ENCODE results near the gene CACNA1C. TPM values are rescaled to one million over a fixed set of nuclear protein-coding genes. Genes with fewer than 3 reads are reported as not detected.
"Not testable (repeated sequence)": the region's sequence is repeated elsewhere in the genome, so short reads cannot be mapped to it uniquely, and the experiment has no call there.

Gene CACNA1C
- total RNA-seq, 1 donor from 2014 or later, result 0.14 TPM

- Mint-ChIP-seq H3K4me3 (ENCODE audit: low read depth) (no peak overlapping the region), H3K36me3 (ENCODE audit: low read depth) (no peaks in the 10 kb centered on the region), H3K9me3 (no peaks in the 10 kb centered on the region), H3K4me1 (ENCODE audit: low read depth) (no peaks in the 10 kb centered on the region), H3K27me3 (ENCODE audit: low read depth) (peaks cover under 1% of the 10 kb centered on the region), H3K27ac (no peak overlapping the region)
- intact Hi-C loops (cut with micrococcal nuclease), result no loop called here
- no peak for DNase-seq (ENCODE audit: low spot score)
These were observed 436.5 kb downstream of the CACNA1C start for GRCh38 chr12:2489275-2489674.

GRCh38 chr12:2490831-2491230 lies 438.0 kb downstream of the CACNA1C start:
- Mint-ChIP-seq H3K4me1 (ENCODE audit: low read depth) (peaks cover 2% of the 10 kb centered on the region), H3K9me3 (no peaks in the 10 kb centered on the region), H3K4me3 (ENCODE audit: low read depth) (no peak overlapping the region), H3K27me3 (ENCODE audit: low read depth) (peaks cover 3% of the 10 kb centered on the region), H3K36me3 (ENCODE audit: low read depth) (no peaks in the 10 kb centered on the region), H3K27ac (no peak overlapping the region)
- DNase-seq (ENCODE audit: low spot score), result no peak
- intact Hi-C loops (cut with micrococcal nuclease), result no loop called here

GRCh38 chr12:2491349-2491748 lies 438.6 kb downstream of the CACNA1C start:
- DNase-seq (ENCODE audit: low spot score); H3K27ac Mint-ChIP-seq; H3K9me3 Mint-ChIP-seq; H3K4me1 Mint-ChIP-seq (ENCODE audit: low read depth); H3K36me3 Mint-ChIP-seq (ENCODE audit: low read depth); H3K27me3 Mint-ChIP-seq (ENCODE audit: low read depth); intact Hi-C loops (cut with micrococcal nuclease); H3K4me3 Mint-ChIP-seq (ENCODE audit: low read depth): not testable (repeated sequence)

- no peak for DNase-seq (ENCODE audit: low spot score)
- no peaks in the 10 kb centered on the region for H3K36me3 Mint-ChIP-seq (ENCODE audit: low read depth)
- H3K27ac Mint-ChIP-seq, result no peak overlapping the region
- H3K9me3 Mint-ChIP-seq, result no peaks in the 10 kb centered on the region
- no peak overlapping the region for H3K4me3 Mint-ChIP-seq (ENCODE audit: low read depth)
- peaks cover 3% of the 10 kb centered on the region for H3K4me1 Mint-ChIP-seq (ENCODE audit: low read depth)
- peaks cover 3% of the 10 kb centered on the region for H3K27me3 Mint-ChIP-seq (ENCODE audit: low read depth)
- intact Hi-C loops (cut with micrococcal nuclease), result no loop called here
These were observed 439.4 kb downstream of the CACNA1C start for GRCh38 chr12:2492236-2492635.

- Mint-ChIP-seq H3K27ac (no peak overlapping the region), H3K9me3 (no peaks in the 10 kb centered on the region), H3K4me3 (ENCODE audit: low read depth) (no peak overlapping the region), H3K4me1 (ENCODE audit: low read depth) (peaks cover 3% of the 10 kb centered on the region), H3K36me3 (ENCODE audit: low read depth) (no peaks in the 10 kb centered on the region), H3K27me3 (ENCODE audit: low read depth) (peaks cover 3% of the 10 kb centered on the region)
- DNase-seq (ENCODE audit: low spot score), result no peak
- intact Hi-C loops (cut with micrococcal nuclease), result no loop called here
These were observed 440.3 kb downstream of the CACNA1C start for GRCh38 chr12:2493086-2493485.

- peaks cover 3% of the 10 kb centered on the region for H3K27me3 Mint-ChIP-seq (ENCODE audit: low read depth)
- no peak overlapping the region for H3K4me3 Mint-ChIP-seq (ENCODE audit: low read depth)
- no peak for DNase-seq (ENCODE audit: low spot score)
- no peaks in the 10 kb centered on the region for H3K9me3 Mint-ChIP-seq
- H3K36me3 Mint-ChIP-seq (ENCODE audit: low read depth), result no peaks in the 10 kb centered on the region
- intact Hi-C loops (cut with micrococcal nuclease), result no loop called here
- peaks cover 3% of the 10 kb centered on the region for H3K4me1 Mint-ChIP-seq (ENCODE audit: low read depth)
- no peak overlapping the region for H3K27ac Mint-ChIP-seq
These were observed 441.9 kb downstream of the CACNA1C start for GRCh38 chr12:2494486-2495192.

- no peak for DNase-seq (ENCODE audit: low spot score)
- H3K36me3 Mint-ChIP-seq (ENCODE audit: low read depth), result no peaks in the 10 kb centered on the region
- peaks cover 3% of the 10 kb centered on the region for H3K4me1 Mint-ChIP-seq (ENCODE audit: low read depth)
- H3K27me3 Mint-ChIP-seq (ENCODE audit: low read depth), result peaks cover 3% of the 10 kb centered on the region
- H3K9me3 Mint-ChIP-seq, result no peaks in the 10 kb centered on the region
- H3K4me3 Mint-ChIP-seq (ENCODE audit: low read depth), result no peak overlapping the region
- intact Hi-C loops (cut with micrococcal nuclease), result no loop called here
- no peak overlapping the region for H3K27ac Mint-ChIP-seq
These were observed 442.8 kb downstream of the CACNA1C start for GRCh38 chr12:2495417-2496112.

GRCh38 chr12:2498964-2499500 lies 446.2 kb downstream of the CACNA1C start:
- Mint-ChIP-seq H3K27ac (no peak overlapping the region), H3K4me1 (ENCODE audit: low read depth) (peaks cover 21% of the 10 kb centered on the region), H3K9me3 (no peaks in the 10 kb centered on the region), H3K4me3 (ENCODE audit: low read depth) (no peak overlapping the region), H3K36me3 (ENCODE audit: low read depth) (no peaks in the 10 kb centered on the region), H3K27me3 (ENCODE audit: low read depth) (peaks cover 3% of the 10 kb centered on the region)
- DNase-seq (ENCODE audit: low spot score), result no peak
- intact Hi-C loops (cut with micrococcal nuclease), result no loop called here

- H3K9me3 Mint-ChIP-seq, result no peaks in the 10 kb centered on the region
- no peaks in the 10 kb centered on the region for H3K27me3 Mint-ChIP-seq (ENCODE audit: low read depth)
- H3K36me3 Mint-ChIP-seq (ENCODE audit: low read depth), result no peaks in the 10 kb centered on the region
- no peak overlapping the region for H3K27ac Mint-ChIP-seq
- H3K4me1 Mint-ChIP-seq (ENCODE audit: low read depth), result peaks cover 18% of the 10 kb centered on the region
- no peak for DNase-seq (ENCODE audit: low spot score)
- H3K4me3 Mint-ChIP-seq (ENCODE audit: low read depth), result no peak overlapping the region
- intact Hi-C loops (cut with micrococcal nuclease), result no loop called here
These were observed 448.8 kb downstream of the CACNA1C start for GRCh38 chr12:2501464-2502191.

GRCh38 chr12:2503036-2503435 lies 450.2 kb downstream of the CACNA1C start:
- no peaks in the 10 kb centered on the region for H3K27me3 Mint-ChIP-seq (ENCODE audit: low read depth)
- peaks cover 18% of the 10 kb centered on the region for H3K4me1 Mint-ChIP-seq (ENCODE audit: low read depth)
- intact Hi-C loops (cut with micrococcal nuclease), result no loop called here
- no peak overlapping the region for H3K4me3 Mint-ChIP-seq (ENCODE audit: low read depth)
- no peak overlapping the region for H3K27ac Mint-ChIP-seq
- DNase-seq (ENCODE audit: low spot score), result no peak
- H3K36me3 Mint-ChIP-seq (ENCODE audit: low read depth), result no peaks in the 10 kb centered on the region
- H3K9me3 Mint-ChIP-seq, result no peaks in the 10 kb centered on the region

GRCh38 chr12:2503762-2504161 lies 451.0 kb downstream of the CACNA1C start:
- Mint-ChIP-seq H3K4me3 (ENCODE audit: low read depth) (no peak overlapping the region), H3K9me3 (no peaks in the 10 kb centered on the region), H3K4me1 (ENCODE audit: low read depth) (peaks cover 18% of the 10 kb centered on the region), H3K27me3 (ENCODE audit: low read depth) (no peaks in the 10 kb centered on the region), H3K36me3 (ENCODE audit: low read depth) (no peaks in the 10 kb centered on the region), H3K27ac (no peak overlapping the region)
- intact Hi-C loops (cut with micrococcal nuclease), result no loop called here
- DNase-seq (ENCODE audit: low spot score), result no peak

GRCh38 chr12:2504577-2504976 lies 451.8 kb downstream of the CACNA1C start:
- Mint-ChIP-seq H3K27ac (no peak overlapping the region), H3K4me1 (ENCODE audit: low read depth) (peaks cover 18% of the 10 kb centered on the region), H3K27me3 (ENCODE audit: low read depth) (no peaks in the 10 kb centered on the region), H3K9me3 (no peaks in the 10 kb centered on the region), H3K36me3 (ENCODE audit: low read depth) (no peaks in the 10 kb centered on the region), H3K4me3 (ENCODE audit: low read depth) (no peak overlapping the region)
- intact Hi-C loops (cut with micrococcal nuclease), result no loop called here
- no peak for DNase-seq (ENCODE audit: low spot score)

- no peak overlapping the region for H3K27ac Mint-ChIP-seq
- H3K27me3 Mint-ChIP-seq (ENCODE audit: low read depth), result peaks cover 2% of the 10 kb centered on the region
- H3K9me3 Mint-ChIP-seq, result no peaks in the 10 kb centered on the region
- no peak overlapping the region for H3K4me3 Mint-ChIP-seq (ENCODE audit: low read depth)
- intact Hi-C loops (cut with micrococcal nuclease), result no loop called here
- DNase-seq (ENCODE audit: low spot score), result no peak
- H3K36me3 Mint-ChIP-seq (ENCODE audit: low read depth), result no peaks in the 10 kb centered on the region
- H3K4me1 Mint-ChIP-seq (ENCODE audit: low read depth), result peaks cover 9% of the 10 kb centered on the region
These were observed 455.0 kb downstream of the CACNA1C start for GRCh38 chr12:2507814-2508213.
